Stimulated activated CD4-positive, alpha-beta T cell treated with anti-CD3 and anti-CD28 coated beads, Interleukin-12 subunit alpha, Interleukin-12 subunit beta, amount 100 ng/mL, for 24 hours (primary cell): Measurements from ENCODE around the gene SV2C.

Source experiments
- DNase-seq, 2 experiments: peaks; one replicate each; pipeline ENCODE4 v3.0.0-alpha.2; 2020; ENCODE audit warnings: low read depth in 2 of 2

The SV2C gene

DNA sequence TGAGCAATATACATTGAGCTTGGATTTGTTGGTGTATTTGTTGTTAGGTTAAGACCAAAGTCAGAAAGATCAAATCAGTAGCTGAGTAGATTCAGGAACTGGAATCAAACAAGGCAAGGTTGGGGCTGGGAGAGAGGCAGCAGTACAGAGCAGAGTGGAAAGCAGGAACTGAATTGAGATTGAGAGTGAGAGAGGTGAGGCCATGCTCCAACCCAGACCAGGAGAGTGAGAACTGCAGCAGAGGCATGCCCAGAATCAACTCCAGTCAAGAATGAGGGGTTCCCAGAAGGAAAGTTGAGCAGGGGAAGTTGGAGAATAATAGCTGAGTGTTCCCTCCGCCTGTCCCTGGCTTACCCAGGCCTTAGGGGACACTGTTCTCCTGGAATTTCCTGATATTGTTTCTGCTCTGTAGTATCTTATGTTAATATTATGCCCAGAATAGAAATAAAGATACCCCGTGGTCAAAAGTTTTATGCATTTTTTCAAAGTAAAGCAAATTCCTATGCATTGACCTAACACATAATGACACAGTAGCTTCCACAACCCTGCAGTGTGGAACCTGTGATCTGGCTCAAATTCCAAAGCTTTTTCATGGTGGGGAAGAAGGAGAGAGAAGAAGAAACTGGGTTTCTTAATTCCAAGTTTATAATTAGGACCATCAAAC lies 82.7 kb downstream of the SV2C start:
- DNase-seq: no peak

DNA sequence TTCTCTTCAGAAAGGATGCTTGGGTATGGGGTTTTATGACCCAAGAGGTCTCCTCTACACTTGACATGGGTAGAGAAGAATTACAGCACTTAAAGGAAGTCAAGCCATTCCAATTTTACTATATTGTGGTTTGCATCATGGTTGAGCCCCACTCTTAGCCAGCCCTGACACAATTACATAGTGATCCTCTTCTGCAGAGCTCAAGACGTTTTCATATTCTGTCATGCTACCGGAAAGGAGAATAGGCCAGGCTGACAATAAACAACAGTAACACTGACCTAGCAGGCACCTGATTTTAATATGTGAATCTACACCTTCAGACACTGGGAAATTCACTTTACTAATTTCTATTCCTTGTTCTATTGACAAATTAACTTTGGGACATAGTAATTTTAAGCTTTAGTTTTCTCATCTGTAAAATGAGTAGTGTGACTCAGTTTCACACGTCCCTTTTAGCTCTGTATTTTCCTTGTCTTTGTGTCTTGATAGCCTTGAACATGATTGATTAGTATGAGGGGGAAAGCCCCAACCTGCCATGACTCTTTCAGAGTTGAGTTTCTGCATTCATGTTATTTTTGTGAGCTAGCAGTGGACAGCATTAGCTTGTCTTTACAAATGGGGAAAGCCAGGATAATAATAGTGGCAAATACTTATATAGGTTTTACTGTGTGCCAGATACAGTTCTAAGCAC lies 83.8 kb downstream of the SV2C start:
- DNase-seq: no peak

DNA sequence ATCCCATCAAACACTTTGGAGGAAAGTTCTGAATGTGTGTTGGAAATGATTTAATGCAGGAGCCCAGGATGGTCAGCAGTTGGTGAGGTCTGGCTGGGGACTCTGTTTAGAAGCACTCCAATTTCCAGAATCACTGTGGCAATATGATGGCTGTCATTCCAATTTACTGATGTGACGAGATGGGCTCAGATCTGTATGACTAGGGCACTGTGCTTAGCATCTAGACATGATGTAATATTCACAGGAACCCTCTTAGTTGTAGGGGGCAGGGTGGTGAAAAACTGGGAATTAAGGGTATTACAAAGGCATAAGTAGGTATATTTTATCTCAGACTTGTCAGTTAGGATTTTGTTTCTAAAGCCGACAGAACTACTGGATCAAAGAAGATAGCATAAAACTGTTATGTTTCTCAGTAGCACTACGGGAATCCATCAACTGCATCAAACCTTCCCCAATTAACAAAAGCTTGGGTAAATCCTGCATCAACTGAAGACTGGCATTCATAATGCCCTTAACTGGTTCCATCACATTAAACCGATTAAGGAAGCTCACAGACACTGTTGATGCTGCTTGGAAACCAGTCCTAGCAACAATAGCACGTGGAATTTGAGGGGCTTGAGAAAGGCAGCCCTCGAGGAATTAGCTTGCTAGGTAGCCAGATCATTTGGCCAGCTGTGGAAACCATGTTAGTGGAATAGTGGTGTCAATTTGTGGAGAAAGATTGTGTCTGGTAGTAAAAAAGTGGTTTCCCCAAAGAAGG lies 86.1 kb downstream of the SV2C start:
- DNase-seq: no peak

DNA sequence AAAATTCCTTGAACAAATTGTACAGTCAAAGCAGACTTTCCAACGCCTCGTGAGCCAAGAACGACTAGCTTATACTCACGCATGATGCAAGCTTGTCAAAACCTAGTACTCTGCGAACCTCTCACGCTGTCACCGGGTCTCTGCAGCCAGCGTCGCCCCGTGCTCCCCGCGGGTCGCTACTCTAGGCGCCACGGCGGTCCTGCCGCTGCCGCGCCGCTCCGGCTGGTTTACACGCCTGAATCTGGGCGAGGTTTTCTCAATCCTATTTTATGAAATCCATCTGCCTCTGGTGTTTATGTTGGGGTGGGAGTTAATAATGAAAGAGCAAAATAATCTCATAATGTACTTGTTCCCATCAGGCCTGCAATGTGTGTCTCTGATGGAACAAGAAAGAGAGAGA lies 90.9 kb downstream of the SV2C start:
- DNase-seq: no peak

DNA sequence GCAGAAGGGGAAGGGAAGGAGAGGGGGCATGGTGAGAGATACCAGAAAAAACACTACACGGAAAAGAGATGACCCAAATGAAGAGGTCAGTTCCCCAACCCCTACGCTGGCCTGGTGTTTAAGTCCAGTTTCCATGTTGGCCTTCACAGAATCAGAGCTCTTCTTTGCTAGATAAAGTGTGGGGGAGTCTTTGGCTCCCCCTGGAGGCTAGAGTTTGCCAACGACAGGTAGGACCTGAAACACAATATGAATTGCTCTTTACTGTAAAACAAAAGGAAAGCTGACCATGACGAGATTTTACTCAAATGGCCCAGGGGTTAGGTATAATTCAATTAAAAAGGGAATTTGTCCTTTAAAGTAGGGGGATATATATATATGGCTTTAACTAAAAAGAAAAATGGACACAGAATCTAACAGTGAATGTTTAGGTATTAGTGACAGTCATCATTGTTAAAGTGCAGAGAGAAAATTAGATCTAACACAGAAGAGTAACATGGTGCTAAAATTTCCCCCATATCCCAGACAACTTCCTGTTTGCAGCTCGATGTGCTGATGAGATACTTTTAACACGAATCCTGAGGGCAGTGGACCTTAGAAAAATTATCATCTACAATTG lies 92.0 kb downstream of the SV2C start:
- peak in 1 of 2 experiments; percentile 36 for DNase-seq

DNA sequence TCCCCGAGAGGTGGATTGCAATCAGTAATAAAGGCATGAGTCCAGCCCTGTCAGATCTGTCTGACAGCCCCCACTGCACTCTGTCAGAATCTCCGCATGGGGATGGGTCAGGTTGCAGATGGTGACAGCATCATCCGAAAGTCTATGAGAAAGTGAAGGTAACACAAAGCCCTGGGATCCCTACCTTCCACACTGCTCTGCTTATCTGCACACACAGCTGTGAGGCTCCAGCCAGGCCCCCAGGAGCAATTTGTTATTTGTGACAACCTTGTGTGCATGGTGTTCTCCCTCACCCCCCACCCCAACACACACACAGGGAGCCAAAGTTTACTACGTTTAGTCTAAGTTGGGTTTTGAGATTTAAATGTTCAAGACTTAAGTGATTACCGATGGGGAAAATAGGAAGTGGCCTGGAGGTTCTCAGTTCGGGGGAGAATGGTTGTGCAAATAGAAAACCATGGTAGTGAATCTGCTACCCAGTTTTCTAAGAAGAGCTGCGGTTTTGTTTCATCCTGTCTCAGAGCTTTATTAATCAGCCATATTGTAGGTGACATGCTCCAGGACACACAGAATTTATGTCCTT lies 92.7 kb downstream of the SV2C start:
- DNase-seq: no peak

DNA sequence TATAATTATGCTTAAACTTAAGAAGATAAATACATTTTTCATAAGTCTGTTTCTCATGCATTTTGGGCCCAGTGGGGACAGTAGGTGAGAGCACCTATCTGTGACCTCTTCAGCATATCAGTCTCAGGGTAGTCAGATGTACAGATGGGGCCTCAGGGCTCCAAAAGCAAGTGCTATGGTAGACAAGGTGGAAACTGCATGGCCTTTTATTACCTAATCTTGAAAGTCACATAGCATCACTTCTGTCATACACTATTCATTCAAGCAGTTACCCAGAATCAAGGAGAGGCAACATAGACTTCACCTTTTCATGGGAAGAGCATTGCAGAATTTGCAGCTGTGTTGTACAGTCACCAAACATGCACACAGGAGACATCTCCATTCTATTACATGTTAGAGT lies 94.8 kb downstream of the SV2C start:
- DNase-seq: no peak

DNA sequence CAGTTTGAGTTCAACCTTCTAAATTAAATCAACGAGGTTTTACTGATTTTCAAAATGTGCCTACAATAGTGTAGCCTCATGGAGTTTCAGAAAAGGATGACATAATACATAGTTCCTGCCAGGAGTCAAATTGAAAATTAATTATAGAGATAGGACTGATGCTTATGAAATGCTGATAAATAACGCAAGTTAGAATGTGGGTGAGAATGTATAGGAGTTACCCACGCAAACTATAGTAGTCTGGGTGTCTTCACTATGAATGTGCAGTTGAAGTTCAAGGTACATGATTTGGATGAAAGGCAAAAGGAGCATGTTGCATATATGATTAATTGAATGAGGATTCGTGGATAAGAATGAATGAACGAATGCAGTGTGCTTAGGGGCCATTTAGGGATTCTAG lies 95.7 kb downstream of the SV2C start:
- DNase-seq: no peak

DNA sequence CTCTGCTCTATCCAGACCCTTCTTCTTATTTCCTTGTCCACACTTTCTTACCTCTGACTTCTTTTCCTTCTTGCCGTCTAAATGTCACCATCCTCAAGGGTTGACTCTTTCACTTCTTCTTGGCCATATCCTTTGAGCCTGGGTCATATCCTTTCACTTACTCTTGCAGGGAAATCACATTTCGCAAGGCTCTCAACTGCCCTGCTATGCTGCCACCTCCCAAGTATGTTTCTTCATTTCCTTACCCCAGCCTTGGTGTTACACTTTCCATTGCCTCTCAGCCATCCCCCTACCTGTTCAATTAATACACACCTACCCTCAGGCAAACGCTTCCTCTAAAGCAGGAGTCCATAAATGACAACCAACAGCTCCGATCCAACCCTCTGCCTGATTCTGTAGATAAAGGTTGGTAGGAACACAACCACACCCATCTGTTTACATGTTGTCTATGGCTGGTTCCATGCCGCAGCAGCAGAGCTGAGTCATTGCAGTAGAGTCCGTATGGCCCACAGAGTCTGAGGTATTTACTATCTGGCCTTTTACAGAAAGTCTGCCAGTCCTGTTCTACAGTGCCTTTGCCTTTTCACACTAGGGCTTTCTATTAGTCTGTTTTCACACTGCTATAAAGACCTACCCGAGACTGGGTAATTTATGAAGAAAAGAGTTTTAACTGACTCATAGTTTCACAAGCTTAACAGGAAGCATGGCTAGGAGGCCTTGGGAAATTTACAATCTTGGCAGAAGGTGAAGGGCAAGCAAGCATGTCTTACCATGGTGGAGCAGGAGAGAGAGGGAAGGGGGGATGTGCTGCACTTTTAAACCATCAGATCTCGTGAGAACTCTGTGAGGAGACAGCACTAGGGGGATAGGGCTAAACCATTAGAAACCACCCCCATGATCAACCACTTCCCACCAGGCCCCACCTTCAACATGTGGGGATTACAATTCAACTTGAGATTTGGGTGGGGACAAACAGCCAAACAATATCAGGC lies 97.9 kb downstream of the SV2C start:
- no peak for DNase-seq

DNA sequence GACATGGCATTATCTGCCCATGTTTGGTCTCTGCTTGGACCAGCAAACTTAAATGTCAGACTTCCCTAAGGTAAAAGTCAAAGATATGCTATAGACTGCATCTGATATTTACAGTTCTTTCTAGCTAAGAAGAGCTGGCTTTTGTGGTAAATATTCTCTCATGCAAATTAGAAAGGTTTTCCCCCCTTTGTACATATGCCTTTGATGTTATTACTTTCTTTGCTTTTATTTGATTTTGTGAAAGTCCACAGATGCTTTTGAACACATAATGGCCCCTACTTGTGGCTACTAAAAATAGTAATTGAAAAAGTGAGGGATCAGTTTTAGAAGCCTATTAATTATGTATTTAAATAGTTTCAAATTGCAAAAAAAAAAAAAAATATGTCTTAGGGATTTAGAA lies 104.2 kb downstream of the SV2C start:
- no peak for DNase-seq

DNA sequence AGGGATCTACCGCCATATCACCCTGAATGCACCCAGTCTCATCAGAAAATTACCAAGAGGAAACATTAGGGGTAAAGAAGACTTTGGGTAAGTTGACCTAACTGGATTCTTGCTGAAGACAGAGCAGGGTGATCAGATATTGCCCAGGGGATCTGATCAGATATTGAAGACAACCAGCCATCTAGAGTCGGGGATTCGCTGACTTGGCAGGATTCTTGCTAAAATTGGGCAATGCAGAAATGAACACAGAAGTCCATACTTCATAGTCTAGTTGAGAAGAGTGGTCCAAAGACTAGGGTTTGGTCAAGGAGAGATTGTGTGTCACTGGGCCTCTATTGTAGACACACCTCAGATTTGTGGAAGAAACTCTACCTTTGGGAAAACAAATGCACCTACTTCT lies 107.2 kb downstream of the SV2C start:
- DNase-seq: no peak

DNA sequence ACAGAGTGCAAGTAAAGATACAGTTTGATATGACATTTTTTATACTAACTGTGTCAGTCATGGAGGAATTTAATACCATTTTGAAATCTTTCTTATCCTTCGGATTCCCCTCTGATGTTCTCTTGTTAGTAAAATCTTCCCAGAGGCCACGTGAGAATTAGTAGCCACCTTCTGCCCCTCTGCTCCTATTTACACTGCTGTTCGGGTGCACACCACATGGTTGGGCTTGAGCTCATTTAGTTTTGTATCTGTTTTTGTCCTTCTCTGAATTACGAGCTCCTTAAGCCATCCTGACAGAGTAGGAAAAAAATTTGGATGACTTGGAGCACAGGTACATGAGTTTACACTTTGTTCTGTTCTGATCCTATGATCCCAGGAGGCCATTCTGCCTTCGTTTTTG lies 109.7 kb downstream of the SV2C start:
- DNase-seq: no peak

DNA sequence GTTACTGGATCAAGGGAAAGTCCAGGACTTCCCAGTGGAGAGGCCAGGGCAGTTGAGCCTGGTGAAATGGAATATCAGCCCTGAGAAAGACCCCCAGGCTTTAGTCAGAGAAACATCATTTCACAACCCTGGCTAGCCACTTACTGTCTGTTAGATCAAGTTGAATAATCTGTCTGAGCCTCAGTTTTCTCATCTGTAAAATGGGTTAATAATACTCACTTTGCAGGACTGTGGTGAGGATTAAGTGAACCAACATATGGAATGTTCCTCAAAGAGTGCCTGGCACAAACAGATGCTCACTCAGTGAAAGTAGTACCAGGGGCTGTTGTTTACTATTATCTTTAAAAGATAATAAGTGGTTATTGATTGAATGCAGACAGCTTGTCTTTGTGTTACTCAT lies 110.5 kb downstream of the SV2C start:
- no peak for DNase-seq

DNA sequence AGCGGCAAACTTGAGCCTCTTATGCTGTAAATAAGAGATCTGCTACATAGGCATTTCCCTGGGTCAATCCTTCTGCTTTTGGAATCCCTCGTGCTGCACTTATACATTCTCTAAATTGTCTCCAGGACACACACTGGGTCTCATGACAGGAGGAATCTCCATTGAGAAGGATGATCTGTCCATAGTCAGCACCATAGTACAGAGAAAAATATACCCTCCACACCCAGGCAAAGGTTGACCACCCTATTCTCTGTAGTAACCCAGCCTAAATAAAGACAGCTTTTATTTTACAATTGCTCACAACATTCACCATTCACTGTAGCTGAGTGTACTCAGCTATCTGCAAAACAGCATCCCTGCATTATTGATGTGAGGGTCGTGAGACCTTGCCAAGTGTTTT lies 111.2 kb downstream of the SV2C start:
- no peak for DNase-seq

DNA sequence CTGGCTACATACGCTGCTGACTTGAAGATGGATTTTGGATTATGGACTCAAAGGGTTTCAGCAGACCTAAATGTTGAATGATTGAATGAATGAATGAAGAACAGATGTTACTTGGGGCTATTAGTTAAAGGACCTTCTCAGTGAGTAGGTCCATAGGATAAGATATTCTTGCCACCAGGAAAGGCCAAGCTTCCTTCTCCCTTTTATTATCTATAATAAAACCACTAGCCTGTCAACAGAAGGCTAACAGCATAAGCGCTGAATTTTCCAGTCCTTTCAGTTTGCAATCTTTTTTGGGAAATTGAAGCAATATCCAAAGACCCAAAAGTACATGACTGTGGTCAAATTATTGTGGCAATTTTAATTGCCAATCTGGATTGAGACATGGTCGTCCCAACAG lies 113.3 kb downstream of the SV2C start:
- DNase-seq: no peak

DNA sequence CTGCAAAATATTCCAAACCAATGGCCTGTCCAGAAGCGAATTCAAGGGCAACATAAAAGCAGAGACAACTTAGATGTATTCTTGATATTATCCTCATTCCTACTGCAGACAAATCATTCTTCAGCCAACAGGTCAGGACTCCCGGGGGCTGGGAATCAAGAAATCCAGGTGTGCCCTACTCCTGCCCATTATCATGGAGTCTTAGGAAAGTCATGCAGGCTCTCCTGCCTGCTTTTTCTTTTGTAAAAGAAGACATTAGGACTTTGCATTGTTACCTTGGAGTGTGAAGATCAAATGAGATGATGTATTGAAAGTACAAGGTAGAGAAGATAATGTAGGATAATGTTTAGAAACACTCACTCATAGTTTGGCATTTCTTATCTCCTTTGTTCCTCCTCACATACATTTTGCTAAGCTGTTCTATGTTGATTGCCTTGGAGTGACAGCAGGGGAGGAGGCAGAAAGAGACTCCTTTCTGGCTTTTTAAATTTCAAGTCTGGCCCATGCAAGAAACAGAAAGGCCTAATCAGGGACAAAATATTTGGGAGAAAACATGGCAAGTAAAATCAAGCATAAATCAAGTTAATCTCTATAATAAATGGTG lies 113.8 kb downstream of the SV2C start:
- DNase-seq: no peak

DNA sequence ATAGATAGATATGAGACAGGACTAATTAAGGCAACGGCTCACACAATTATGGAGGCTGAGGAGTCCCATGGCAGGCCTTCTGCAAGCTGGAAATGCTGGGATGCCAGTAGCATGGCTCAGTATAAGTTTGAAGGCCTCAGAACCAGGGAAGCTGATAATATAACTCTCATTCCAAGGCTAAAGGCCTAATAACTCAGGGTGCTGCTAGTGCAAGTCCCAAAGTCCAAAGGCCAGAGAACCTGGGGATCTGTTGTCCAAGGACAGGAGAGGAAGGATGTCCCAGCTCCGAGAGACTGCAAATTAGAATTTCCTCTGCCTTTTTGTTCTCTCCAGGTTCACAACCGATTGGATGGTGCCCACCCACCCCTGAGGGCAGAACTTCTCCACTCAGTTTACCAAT lies 114.5 kb downstream of the SV2C start:
- DNase-seq: no peak

DNA sequence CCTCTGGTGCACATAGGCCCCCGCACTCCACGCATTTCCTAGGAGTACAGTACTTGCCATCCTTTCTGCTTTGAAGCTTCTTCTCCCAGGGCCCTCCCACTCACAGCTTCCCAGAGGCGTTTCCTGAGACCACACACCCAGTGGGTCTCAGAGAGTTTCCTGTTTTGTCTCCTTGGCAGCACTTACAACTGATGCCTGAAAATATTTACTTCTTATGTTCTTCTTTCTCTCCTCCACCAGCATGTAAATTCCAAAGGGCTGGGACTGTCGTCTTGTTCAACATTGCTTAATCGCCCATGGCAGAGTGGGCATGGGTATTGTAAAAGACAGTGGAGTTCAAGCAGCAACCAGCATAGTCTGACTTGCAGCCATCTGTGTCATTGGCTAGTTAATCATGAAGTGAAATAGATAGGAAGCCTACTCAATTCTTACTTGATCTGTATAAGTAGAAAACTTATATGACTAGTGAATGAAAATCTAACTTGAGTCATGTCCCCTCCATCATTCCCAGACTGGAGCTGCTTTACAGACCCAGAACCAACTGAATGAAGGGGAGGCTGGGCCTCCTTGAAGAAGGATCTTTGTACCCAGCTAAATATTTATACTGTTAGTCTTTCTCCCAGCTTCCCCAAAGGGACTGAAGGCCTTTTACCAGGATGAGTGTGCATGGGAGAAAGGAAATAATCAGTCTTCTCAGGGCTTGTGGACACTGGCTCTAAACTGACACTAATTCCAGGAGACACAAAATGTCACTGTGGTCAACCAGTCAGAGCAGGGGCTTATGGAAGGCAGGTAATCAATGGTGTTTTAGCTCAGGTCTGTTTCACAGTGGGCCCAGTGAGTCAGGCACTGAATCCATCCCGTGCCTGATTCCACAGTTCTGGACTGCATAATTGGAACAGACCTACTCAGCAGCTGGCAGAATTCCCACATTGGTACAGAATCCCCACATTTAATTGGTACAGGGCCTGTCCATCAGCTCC lies 116.4 kb downstream of the SV2C start:
- DNase-seq: no peak

DNA sequence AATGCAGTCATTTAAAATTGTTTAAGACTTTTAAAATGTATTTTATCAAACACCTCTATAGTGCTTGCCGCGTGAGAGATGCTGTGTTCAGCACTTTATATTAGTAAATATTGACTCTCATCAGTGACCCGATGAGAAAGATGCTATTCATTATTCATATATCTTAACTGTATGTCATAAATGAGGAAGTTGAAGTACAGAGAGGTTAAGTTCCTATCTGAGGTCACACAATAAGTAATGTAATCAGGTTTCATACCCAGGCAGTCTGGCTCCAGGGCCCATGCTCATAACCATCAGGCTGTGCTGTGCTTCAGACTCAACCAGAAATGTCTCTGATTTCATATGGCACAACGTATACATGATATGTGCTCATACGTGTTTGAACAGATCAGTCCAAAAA lies 119.0 kb downstream of the SV2C start:
- DNase-seq: no peak
